K562 (cell line): ENCODE data around the gene USP5. TPM values are rescaled to one million over a fixed set of nuclear protein-coding genes. Genes with fewer than 3 reads are reported as not detected.

Experiments used
- CBFA2T3 ChIP-seq: fragments of 450-650 bp; IDR thresholded peaks from 2 replicates; pipeline ENCODE4 v1.6.1; 2017
- CBX3 ChIP-seq, 2 experiments: IDR thresholded peaks; 1 replicate in 1 of 2; 2 replicates in 1 of 2; pipeline ENCODE4 v1.6.1; 2012; ENCODE audit warnings: inconsistent platforms in 2 of 2, low read length in 2 of 2, borderline replicate concordance in 1 of 2, control low read depth in 1 of 2
- CHD2 ChIP-seq: IDR thresholded peaks from 2 replicates; pipeline ENCODE4 v1.6.1; 2011; ENCODE audit warnings: low read depth, low read length
- EP300 ChIP-seq: IDR thresholded peaks from 2 replicates; pipeline ENCODE4 v1.6.1; 2012; ENCODE audit warnings: low read length, improper control_type of control experiment
- ESRRA ChIP-seq: fragments of 450-650 bp; IDR thresholded peaks from 2 replicates; pipeline ENCODE4 v1.6.1; 2014; ENCODE audit warnings: low read depth, mild to moderate bottlenecking, moderate library complexity, borderline replicate concordance
- HDAC2 ChIP-seq: fragments of 450-650 bp; IDR thresholded peaks from 2 replicates; pipeline ENCODE4 v1.6.1; 2016; ENCODE audit warnings: mild to moderate bottlenecking
- HOXB6 ChIP-seq: fragments of 250-450 bp; sonication (Bioruptor Pico); IDR thresholded peaks from 2 replicates; pipeline ENCODE4 v1.5.1; 2022; ENCODE audit warnings: mild to moderate bottlenecking, borderline replicate concordance
- NFRKB ChIP-seq: fragments of 450-650 bp; IDR thresholded peaks from 2 replicates; pipeline ENCODE4 v1.6.1; 2016; ENCODE audit warnings: low read depth
- POLR2A ChIP-seq: fragments of 450-650 bp; conservative IDR thresholded peaks from 2 replicates; pipeline ENCODE4 v1.6.1; 2016
- POLR2H ChIP-seq: IDR thresholded peaks from 2 replicates; pipeline ENCODE4 v1.6.1; 2016; ENCODE audit warnings: missing genetic modification characterization, low read depth, mild to moderate bottlenecking, control low read depth, missing compliant biosample characterization, moderate library complexity
- RBM25 ChIP-seq: fragments of 200-400 bp; formaldehyde crosslinking; IDR thresholded peaks from 2 replicates; pipeline ENCODE4 v1.6.1; 2018; ENCODE audit warnings: low read length, low read depth, moderate library complexity; ENCODE audit not compliant: severe bottlenecking
- RFX1 ChIP-seq: fragments of 450-650 bp; IDR thresholded peaks from 2 replicates; pipeline ENCODE4 v1.6.1; 2016; ENCODE audit warnings: mild to moderate bottlenecking, moderate library complexity
- YY1 ChIP-seq, 3 experiments: IDR thresholded peaks; 2 replicates each; pipeline ENCODE4 v1.6.1; 2011; ENCODE audit warnings: low read length in 2 of 3, mild to moderate bottlenecking in 2 of 3, moderate library complexity in 2 of 3, borderline replicate concordance in 1 of 3, control low read depth in 1 of 3, low read depth in 1 of 3; ENCODE audit not compliant: insufficient read depth in 3 of 3, insufficient replicate concordance in 2 of 3, control insufficient read depth in 1 of 3, insufficient read length in 1 of 3; ENCODE audit errors: extremely low read depth in 1 of 3
- ZNF140 ChIP-seq: fragments of 250-450 bp; sonication (Bioruptor Pico); IDR thresholded peaks from 2 replicates; pipeline ENCODE4 v1.8.0; 2021; ENCODE audit warnings: moderate library complexity, mild to moderate bottlenecking, inconsistent platforms
- ZNF232 ChIP-seq: sonication (generic); formaldehyde crosslinking; IDR thresholded peaks from 2 replicates; pipeline ENCODE4 v1.8.0; 2022; ENCODE audit warnings: mild to moderate bottlenecking, missing genetic modification reagents
- polyA plus RNA-seq, 8 experiments: library from polyadenylated mRNA; depleted of rRNA in 4 of 8; stranded (reverse) in 5 of 8; unstranded in 3 of 8; fragments of >200 nt; fragmentation: Nextera tagmentation in 2 of 8; fragmentation: Illumina TruSeq in 1 of 8; extraction: Ambion mirVana in 2 of 8; extraction: Trizol in 1 of 8; gene quantifications; 2 replicates each; pipeline versions ENCODE4 v1.2.1 to v1.2.3, GENCODE V29; 2011 to 2014; ENCODE audit warnings: inconsistent platforms in 1 of 8, missing spikeins in 1 of 8
- total RNA-seq, 7 experiments: library from RNA; depleted of rRNA in 6 of 7; stranded (reverse); fragments of >200 nt in 6 of 7; fragmentation: Illumina TruSeq in 2 of 7; extraction: Trizol in 2 of 7; gene quantifications; 2 replicates each; pipeline versions ENCODE4 v1.2.1 to v1.2.3, GENCODE V29; 2011 to 2021; ENCODE audit warnings: low replicate concordance in 1 of 7
- TF ChIP-seq, protein P1 (sequence below): fragments of 250-450 bp; sonication (Bioruptor Pico); IDR thresholded peaks from 2 replicates; pipeline ENCODE4 v1.5.0; 2021; ENCODE audit warnings: mild to moderate bottlenecking, moderate library complexity
- TF ChIP-seq, protein P2 (sequence below): sonication (generic); formaldehyde crosslinking; IDR thresholded peaks from 2 replicates; pipeline ENCODE4 v1.8.0; 2023; ENCODE audit warnings: mild to moderate bottlenecking, missing genetic modification reagents
- TF ChIP-seq, protein P3 (sequence below): fragments of 450-650 bp; formaldehyde crosslinking; IDR thresholded peaks from 2 replicates; pipeline ENCODE4 v1.4.0; 2022; ENCODE audit warnings: missing genetic modification characterization
- TF ChIP-seq, protein P4 (sequence below): fragments of 250-450 bp; sonication (Bioruptor Pico); IDR thresholded peaks from 2 replicates; pipeline ENCODE4 v1.5.0; 2020; ENCODE audit warnings: mild to moderate bottlenecking, borderline replicate concordance

The USP5 gene
- total and polyA plus RNA-seq, 9 of the 15 experiments (the other 6 are each of a cell fraction or from before 2014, with no cell fraction given), result 1.4 to 107 (median 48.6) TPM

DNA sequence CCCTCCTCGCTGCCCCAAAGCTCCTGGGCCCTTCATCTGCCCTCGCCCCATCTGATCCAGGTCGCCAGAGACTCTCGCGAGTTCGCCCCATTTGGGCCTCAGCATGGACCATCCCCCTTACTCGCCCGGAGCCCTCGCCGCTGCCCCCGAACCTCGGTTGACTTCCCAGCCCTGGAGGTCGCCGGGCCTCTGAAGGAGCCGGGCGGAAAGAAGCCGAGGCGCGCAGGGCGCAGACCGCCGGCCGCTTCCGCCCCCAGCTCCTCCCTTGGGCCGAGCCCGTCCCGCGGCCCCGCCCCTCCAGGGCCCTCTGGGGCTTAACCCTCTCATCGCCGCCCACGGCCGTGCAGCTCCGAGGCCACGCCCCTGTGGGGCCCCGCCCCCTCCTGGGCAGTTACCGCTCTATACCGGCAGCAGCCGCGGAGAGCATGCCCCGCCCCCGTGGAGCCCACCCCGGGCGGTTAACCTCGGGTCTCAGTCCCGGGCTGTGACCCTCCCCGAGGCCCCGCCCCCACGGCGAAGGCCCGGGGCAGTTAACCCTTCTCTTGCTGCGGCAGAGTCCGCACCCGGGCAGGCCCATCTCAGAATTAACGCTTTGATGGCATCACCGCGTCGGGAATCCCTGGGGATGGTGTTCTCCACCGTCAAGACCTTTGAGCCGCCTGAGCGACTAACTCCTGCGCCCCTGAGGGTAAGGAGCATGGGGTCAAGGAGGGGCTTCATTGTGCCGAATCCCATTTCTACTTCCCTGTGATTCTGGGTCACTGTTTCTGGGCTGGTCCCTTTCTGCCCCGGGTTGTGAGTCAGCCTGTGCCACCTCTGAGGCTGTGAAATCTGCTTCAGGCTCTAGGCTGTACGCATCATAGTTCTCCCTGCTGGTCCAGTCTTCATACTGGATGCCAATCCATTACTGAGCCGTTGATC is 21.4 kb downstream of the USP5 start, which contains the start of gene SPSB2 (continued):
- TF ChIP-seq, protein P1, sequence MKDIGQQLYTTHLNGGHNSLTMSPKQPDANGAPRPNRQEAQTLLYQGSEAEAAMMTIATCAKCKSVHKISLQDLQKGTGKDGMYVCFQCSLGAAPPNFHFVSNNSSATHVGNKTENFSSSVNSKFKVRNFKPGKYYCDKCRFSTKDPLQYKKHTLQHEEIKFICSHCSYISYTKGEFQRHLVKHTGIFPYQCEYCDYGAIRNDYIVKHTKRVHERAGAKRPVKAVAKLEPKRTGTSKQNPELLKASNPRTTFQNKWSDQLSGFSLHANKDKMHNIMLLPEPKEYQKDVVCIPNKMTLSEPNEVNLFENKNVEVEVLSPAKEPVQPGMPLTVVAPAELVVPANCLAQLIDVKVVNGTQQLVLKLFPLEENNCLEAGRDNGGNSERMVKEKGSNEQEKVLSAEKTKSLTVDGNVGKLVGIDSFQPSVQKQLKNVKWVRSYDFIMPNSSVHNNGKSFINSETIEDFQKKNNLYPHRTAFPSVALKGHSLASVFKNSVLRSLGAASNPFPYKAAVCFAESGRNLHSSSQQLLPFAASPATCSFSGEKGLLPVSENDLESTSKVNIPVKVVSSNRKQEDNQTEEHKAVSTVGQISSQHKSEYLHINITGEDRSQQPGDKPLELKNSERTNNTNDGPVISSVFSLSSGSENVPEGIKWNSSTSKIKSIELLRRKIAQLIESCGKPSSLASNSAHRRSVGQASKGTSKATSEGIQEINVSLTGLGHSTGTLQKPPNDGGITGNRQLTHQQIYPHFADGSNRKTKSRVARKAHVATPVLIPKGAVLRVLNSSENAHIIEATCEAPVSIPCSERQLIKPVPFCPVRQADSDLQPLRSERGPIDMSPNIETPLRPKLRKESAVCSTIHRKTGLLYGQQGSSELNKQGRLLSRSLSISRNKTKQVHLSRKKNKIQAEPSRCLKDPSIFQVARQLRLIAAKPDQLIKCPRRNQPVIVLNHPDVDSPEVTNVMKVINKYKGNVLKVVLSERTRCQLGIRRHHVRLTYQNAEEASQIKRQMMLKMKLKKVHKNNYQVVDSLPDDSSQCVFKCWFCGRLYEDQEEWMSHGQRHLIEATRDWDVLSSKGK (CRISPR knock-in tag), result no peak
- TF ChIP-seq ZNF232 (CRISPR knock-in tag) (no peak), CHD2 (peak; percentile 68), HOXB6 (CRISPR knock-in tag) (no peak), ESRRA (peak; percentile 17; the same call in 1 of the 2 replicates), RFX1 (no peak), POLR2A (peak; percentile 75), CBX3 (IDR thresholded peaks at IDR 0.05; ENCODE audit: borderline replicate concordance in 1 of 2, low read length in 2 of 2) (no peak), HDAC2 (no peak), POLR2H (tag) (no peak), CBFA2T3 (no peak), RBM25 (no peak), EP300 (no peak), YY1 (IDR thresholded peaks at IDR 0.05; ENCODE audit: borderline replicate concordance in 1 of 3, control insufficient read depth in 1 of 3, extremely low read depth in 1 of 3, insufficient read depth in 3 of 3, insufficient read length in 1 of 3, insufficient replicate concordance in 2 of 3, low read depth in 1 of 3, low read length in 2 of 3) (peak in 2 of 3 experiments; percentile 33 to 41), NFRKB (no peak), ZNF140 (CRISPR knock-in tag) (no peak)
- TF ChIP-seq, protein P2, sequence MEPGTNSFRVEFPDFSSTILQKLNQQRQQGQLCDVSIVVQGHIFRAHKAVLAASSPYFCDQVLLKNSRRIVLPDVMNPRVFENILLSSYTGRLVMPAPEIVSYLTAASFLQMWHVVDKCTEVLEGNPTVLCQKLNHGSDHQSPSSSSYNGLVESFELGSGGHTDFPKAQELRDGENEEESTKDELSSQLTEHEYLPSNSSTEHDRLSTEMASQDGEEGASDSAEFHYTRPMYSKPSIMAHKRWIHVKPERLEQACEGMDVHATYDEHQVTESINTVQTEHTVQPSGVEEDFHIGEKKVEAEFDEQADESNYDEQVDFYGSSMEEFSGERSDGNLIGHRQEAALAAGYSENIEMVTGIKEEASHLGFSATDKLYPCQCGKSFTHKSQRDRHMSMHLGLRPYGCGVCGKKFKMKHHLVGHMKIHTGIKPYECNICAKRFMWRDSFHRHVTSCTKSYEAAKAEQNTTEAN (CRISPR knock-in tag), result no peak; the same call in 1 of the 2 replicates
- TF ChIP-seq, protein P3, sequence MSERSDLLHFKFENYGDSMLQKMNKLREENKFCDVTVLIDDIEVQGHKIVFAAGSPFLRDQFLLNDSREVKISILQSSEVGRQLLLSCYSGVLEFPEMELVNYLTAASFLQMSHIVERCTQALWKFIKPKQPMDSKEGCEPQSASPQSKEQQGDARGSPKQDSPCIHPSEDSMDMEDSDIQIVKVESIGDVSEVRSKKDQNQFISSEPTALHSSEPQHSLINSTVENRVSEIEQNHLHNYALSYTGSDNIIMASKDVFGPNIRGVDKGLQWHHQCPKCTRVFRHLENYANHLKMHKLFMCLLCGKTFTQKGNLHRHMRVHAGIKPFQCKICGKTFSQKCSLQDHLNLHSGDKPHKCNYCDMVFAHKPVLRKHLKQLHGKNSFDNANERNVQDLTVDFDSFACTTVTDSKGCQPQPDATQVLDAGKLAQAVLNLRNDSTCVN, result no peak
- TF ChIP-seq, protein P4, sequence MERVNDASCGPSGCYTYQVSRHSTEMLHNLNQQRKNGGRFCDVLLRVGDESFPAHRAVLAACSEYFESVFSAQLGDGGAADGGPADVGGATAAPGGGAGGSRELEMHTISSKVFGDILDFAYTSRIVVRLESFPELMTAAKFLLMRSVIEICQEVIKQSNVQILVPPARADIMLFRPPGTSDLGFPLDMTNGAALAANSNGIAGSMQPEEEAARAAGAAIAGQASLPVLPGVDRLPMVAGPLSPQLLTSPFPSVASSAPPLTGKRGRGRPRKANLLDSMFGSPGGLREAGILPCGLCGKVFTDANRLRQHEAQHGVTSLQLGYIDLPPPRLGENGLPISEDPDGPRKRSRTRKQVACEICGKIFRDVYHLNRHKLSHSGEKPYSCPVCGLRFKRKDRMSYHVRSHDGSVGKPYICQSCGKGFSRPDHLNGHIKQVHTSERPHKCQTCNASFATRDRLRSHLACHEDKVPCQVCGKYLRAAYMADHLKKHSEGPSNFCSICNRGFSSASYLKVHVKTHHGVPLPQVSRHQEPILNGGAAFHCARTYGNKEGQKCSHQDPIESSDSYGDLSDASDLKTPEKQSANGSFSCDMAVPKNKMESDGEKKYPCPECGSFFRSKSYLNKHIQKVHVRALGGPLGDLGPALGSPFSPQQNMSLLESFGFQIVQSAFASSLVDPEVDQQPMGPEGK, result no peak
